ENCODE measurements around the gene FBXO11. TPM values are rescaled to one million over a fixed set of nuclear protein-coding genes. Genes with fewer than 3 reads are reported as not detected.
A peak's percentile ranks its signal among the peaks of the same experiment; 100 is the strongest.

FBXO11 gene
- total and polyA plus RNA-seq, 10 of the 15 experiments (the other 5 are each of a cell fraction or from before 2014, with no cell fraction given) = 5.9 to 38.9 (median 22.5) TPM

GRCh38 chr2:47747878-47748277 lies 158.4 kb downstream of the FBXO11 start:
- Histone ChIP-seq H3K4me3 (no peak overlapping the region), H3K27ac (ENCODE audit: control insufficient read depth, insufficient read depth) (no peak overlapping the region), H3K27me3 (replicated peaks in 1 of 2; ENCODE audit: control insufficient read depth in 2 of 2, insufficient read depth in 2 of 2, low read length in 1 of 2) (no peaks in the 10 kb centered on the region), H4K20me1 (ENCODE audit: control insufficient read depth, insufficient read depth) (no peaks in the 10 kb centered on the region), H3K4me2 (ENCODE audit: control insufficient read depth, insufficient read depth) (no peak overlapping the region), H3K36me3 (ENCODE audit: control insufficient read depth in 2 of 2, insufficient read depth in 2 of 2, low read length in 1 of 2) (no peaks in the 10 kb centered on the region), H3K9ac (ENCODE audit: control insufficient read depth, insufficient read depth, low read length) (no peak overlapping the region), H3K9me3 (replicated peaks; ENCODE audit: control insufficient read depth, insufficient read depth, low read length) (peaks cover 10% of the 10 kb centered on the region; the same call in 2 of the 3 replicates), H3K4me1 (ENCODE audit: control insufficient read depth, insufficient read depth, low read length) (peaks cover 16% of the 10 kb centered on the region), H2AFZ (ENCODE audit: control insufficient read depth, low read depth, low read length) (no peak overlapping the region), H3K79me2 (ENCODE audit: control insufficient read depth, insufficient read depth, low read length) (no peaks in the 10 kb centered on the region)
- FAIRE-seq (no peak), DNase-seq (ENCODE audit: low read depth, low spot score) (no peak), ATAC-seq (no peak)
- RAD21 ChIA-PET (ENCODE audit: unreplicated experiment) = no interaction called here
- 65% methylated on average over 4 of the region's 4 CpGs for WGBS (ENCODE audit: insufficient coverage, insufficient replicate concordance, low lambda C conversion rate, missing lambda C conversion rate)
- no TSS peak for BruUV-seq (replicated peaks)
- CTCF ChIA-PET = interaction anchor here (1.1 kb wide), 1 partner anchor 9 kb away, joined by 4 read pairs; no protein-coding TSS in a partner anchor
- POLR2A ChIA-PET = interaction anchor here (0.6 kb wide), 1 partner anchor 19 kb away, joined by 3 read pairs; no protein-coding TSS in a partner anchor
- in situ Hi-C loops (cut with MboI) (no loop called here), intact Hi-C loops (cut with micrococcal nuclease; ENCODE audit: unreplicated experiment) (no loop called here)
- SMC1A ChIA-PET (ENCODE audit: uncharacterized antibody, unreplicated experiment) = interaction anchor here (1.0 to 1.3 kb wide), 2 partner anchors 12 to 21 kb away, joined by 3 to 5 read pairs; no protein-coding TSS in a partner anchor
- no peak for TF ChIP-seq SUZ12 (IDR thresholded peaks at IDR 0.05; ENCODE audit: unreplicated experiment)

GRCh38 chr2:47744074-47744473 lies 162.2 kb downstream of the FBXO11 start:
- DNase-seq (ENCODE audit: low read depth, low spot score) (no peak), FAIRE-seq (no peak), ATAC-seq (no peak)
- in situ Hi-C loops (cut with MboI) (no loop called here), intact Hi-C loops (cut with micrococcal nuclease; ENCODE audit: unreplicated experiment) (no loop called here)
- Histone ChIP-seq H3K4me2 (ENCODE audit: control insufficient read depth, insufficient read depth) (no peak overlapping the region), H3K4me1 (ENCODE audit: control insufficient read depth, insufficient read depth, low read length) (peaks cover 8% of the 10 kb centered on the region; the same call in 1 of the 2 replicates), H3K27ac (ENCODE audit: control insufficient read depth, insufficient read depth) (no peak overlapping the region), H3K4me3 (no peak overlapping the region), H3K9ac (ENCODE audit: control insufficient read depth, insufficient read depth, low read length) (no peak overlapping the region), H3K27me3 (replicated peaks in 1 of 2; ENCODE audit: control insufficient read depth in 2 of 2, insufficient read depth in 2 of 2, low read length in 1 of 2) (no peaks in the 10 kb centered on the region), H2AFZ (ENCODE audit: control insufficient read depth, low read depth, low read length) (no peak overlapping the region), H4K20me1 (ENCODE audit: control insufficient read depth, insufficient read depth) (no peaks in the 10 kb centered on the region), H3K36me3 (ENCODE audit: control insufficient read depth in 2 of 2, insufficient read depth in 2 of 2, low read length in 1 of 2) (no peaks in the 10 kb centered on the region), H3K9me3 (replicated peaks; ENCODE audit: control insufficient read depth, insufficient read depth, low read length) (peaks cover 10% of the 10 kb centered on the region; the same call in 2 of the 3 replicates), H3K79me2 (ENCODE audit: control insufficient read depth, insufficient read depth, low read length) (no peaks in the 10 kb centered on the region)
- SMC1A ChIA-PET (ENCODE audit: uncharacterized antibody, unreplicated experiment) = interaction anchor here (1.0 to 3.1 kb wide), 5 partner anchors 9 to 36 kb away, joined by 3 to 15 read pairs (median 4); no protein-coding TSS in a partner anchor
- POLR2A ChIA-PET = interaction anchor here (1.3 kb wide), 1 partner anchor 21 kb away, joined by 3 read pairs; no protein-coding TSS in a partner anchor
- BruUV-seq (replicated peaks) = no TSS peak
- RAD21 ChIA-PET (ENCODE audit: unreplicated experiment) = no interaction called here
- 78% methylated on average over 2 of the region's 2 CpGs for WGBS (ENCODE audit: insufficient coverage, insufficient replicate concordance, low lambda C conversion rate, missing lambda C conversion rate)
- CTCF ChIA-PET = interaction anchor here (1.4 to 2.5 kb wide), 2 partner anchors 18 to 23 kb away, joined by 4 to 10 read pairs; no protein-coding TSS in a partner anchor
- TF ChIP-seq SREBF1 (IDR thresholded peaks at IDR 0.05; ENCODE audit: low read length) (no peak), SREBF2 (IDR thresholded peaks at IDR 0.05; ENCODE audit: low read length) (no peak), ELK1 (IDR thresholded peaks at IDR 0.05; ENCODE audit: low read depth, low read length) (no peak), RUNX3 (IDR thresholded peaks at IDR 0.05; ENCODE audit: low read length) (peak; percentile 54), BCLAF1 (IDR thresholded peaks at IDR 0.05) (no peak), CBX5 (IDR thresholded peaks at IDR 0.05; ENCODE audit: low read depth) (no peak), IKZF1 (conservative IDR thresholded peaks at IDR 0.05) (0 out of 2 replicates have a peak, but pooled peaks have one; percentile 17), FOXK2 (IDR thresholded peaks at IDR 0.05) (no peak)

All from GM12878 (cell line).